Hepatocyte (in vitro differentiated cells): ENCODE data around the gene SOBP. TPM values are rescaled to one million over a fixed set of nuclear protein-coding genes. Genes with fewer than 3 reads are reported as not detected.

Source experiments
- DNase-seq: peaks from one replicate; pipeline ENCODE4 v3.0.0-alpha.2; 2016; ENCODE audit warnings: low spot score
- H2AFZ ChIP-seq: fragments of 200-600 bp; sonication (generic); 2 replicates; pipeline ENCODE4 v1.6.0; 2016; ENCODE audit warnings: antibody characterized with exemption, mild to moderate bottlenecking
- H3K27ac ChIP-seq: fragments of 200-600 bp; sonication (generic); 2 replicates; pipeline ENCODE4 v1.5.1; 2016; ENCODE audit warnings: mild to moderate bottlenecking
- H3K27me3 ChIP-seq: fragments of 200-600 bp; sonication (generic); 2 replicates; pipeline ENCODE4 v1.6.1; 2016
- H3K36me3 ChIP-seq: fragments of 200-600 bp; sonication (generic); replicated peaks from 2 replicates; pipeline ENCODE4 v1.5.1; 2016; ENCODE audit warnings: low read depth; ENCODE audit not compliant: insufficient read depth
- H3K4me1 ChIP-seq: fragments of 200-600 bp; sonication (generic); 2 replicates; pipeline ENCODE4 v1.5.1; 2016; ENCODE audit warnings: mild to moderate bottlenecking, moderate library complexity; ENCODE audit not compliant: insufficient read depth
- H3K4me2 ChIP-seq: fragments of 200-600 bp; sonication (generic); 2 replicates; pipeline ENCODE4 v1.6.0; 2016
- H3K4me3 ChIP-seq: fragments of 200-600 bp; sonication (generic); 2 replicates; pipeline ENCODE4 v1.5.1; 2016; ENCODE audit warnings: mild to moderate bottlenecking
- H3K79me2 ChIP-seq: fragments of 200-600 bp; sonication (generic); 2 replicates; pipeline ENCODE4 v1.6.0; 2017; ENCODE audit warnings: mild to moderate bottlenecking
- H3K9me2 ChIP-seq: fragments of 200-600 bp; sonication (generic); replicated peaks from 2 replicates; pipeline ENCODE4 v1.6.0; 2017; ENCODE audit warnings: mild to moderate bottlenecking; ENCODE audit not compliant: insufficient read depth
- H3K9me3 ChIP-seq: fragments of 200-600 bp; sonication (generic); 2 replicates; pipeline ENCODE4 v1.5.1; 2016; ENCODE audit warnings: low read depth, mild to moderate bottlenecking
- H4K20me1 ChIP-seq: fragments of 200-600 bp; sonication (generic); 2 replicates; pipeline ENCODE4 v1.6.0; 2016; ENCODE audit warnings: mild to moderate bottlenecking; ENCODE audit not compliant: insufficient read depth, poor library complexity, severe bottlenecking
- EZH2 ChIP-seq: fragments of 200-600 bp; sonication (generic); IDR thresholded peaks from 2 replicates; pipeline ENCODE4 v1.6.1; 2016; ENCODE audit warnings: antibody characterized with exemption, mild to moderate bottlenecking, borderline replicate concordance
- EZH2phosphoT487 ChIP-seq: fragments of 200-600 bp; sonication (generic); IDR thresholded peaks from one replicate; pipeline ENCODE4 v1.6.1; 2018; ENCODE audit warnings: antibody characterized with exemption, mild to moderate bottlenecking, low read depth, moderate library complexity; ENCODE audit not compliant: unreplicated experiment, severe bottlenecking
- WGBS: methylation state at CpG from one replicate; pipeline ENCODE4 v1.1.6; 2016; ENCODE audit warnings: low lambda C conversion rate; ENCODE audit errors: missing lambda C conversion rate; 5-methylcytosine and 5-hydroxymethylcytosine counted together
- polyA plus RNA-seq: library from polyadenylated mRNA; unstranded; fragments of >200 nt; fragmentation: Nextera tagmentation; extraction: Ambion mirVana; gene quantifications from 2 replicates; pipeline ENCODE4 v1.2.1, GENCODE V29; 2016
- total RNA-seq: library from RNA; depleted of rRNA; stranded (reverse); fragments of >200 nt; gene quantifications from 2 replicates; pipeline ENCODE4 v1.2.3, GENCODE V29; 2014
- TF ChIP-seq, protein P1 (sequence below): fragments of 200-600 bp; sonication (generic); IDR thresholded peaks from 2 replicates; pipeline ENCODE4 v1.5.1; 2016; ENCODE audit warnings: antibody characterized with exemption, mild to moderate bottlenecking; ENCODE audit not compliant: poor library complexity

The SOBP gene
- total and polyA plus RNA-seq, 2 experiments from 2014 or later = 2.1 to 2.2 TPM

DNA sequence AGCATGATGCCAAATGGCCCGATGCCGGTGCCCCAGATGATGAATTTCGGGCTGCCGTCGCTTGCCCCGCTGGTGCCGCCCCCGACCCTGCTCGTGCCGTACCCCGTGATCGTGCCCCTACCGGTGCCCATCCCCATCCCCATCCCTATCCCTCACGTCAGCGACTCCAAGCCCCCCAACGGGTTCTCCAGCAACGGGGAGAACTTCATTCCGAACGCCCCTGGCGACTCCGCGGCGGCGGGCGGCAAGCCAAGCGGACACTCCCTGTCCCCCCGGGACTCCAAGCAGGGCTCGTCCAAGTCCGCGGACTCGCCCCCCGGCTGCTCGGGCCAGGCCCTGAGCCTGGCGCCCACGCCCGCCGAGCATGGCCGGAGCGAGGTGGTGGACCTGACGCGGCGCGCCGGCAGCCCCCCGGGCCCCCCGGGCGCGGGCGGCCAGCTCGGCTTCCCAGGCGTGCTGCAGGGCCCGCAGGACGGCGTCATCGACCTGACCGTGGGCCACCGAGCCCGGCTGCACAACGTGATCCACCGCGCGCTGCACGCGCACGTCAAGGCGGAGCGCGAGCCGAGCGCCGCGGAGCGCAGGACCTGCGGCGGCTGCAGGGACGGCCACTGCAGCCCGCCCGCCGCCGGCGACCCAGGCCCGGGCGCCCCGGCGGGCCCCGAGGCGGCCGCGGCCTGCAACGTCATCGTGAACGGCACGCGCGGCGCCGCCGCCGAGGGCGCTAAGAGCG lies 144.6 kb downstream of the SOBP start:
- H3K9me2 ChIP-seq = no peaks in the 10 kb centered on the region
- no peaks in the 10 kb centered on the region for H3K79me2 ChIP-seq
- DNase-seq = peak; percentile 22
- 33% methylated on average over 76 of the region's 101 CpGs for WGBS
- no peaks in the 10 kb centered on the region for H3K4me1 ChIP-seq
- no peaks in the 10 kb centered on the region for H4K20me1 ChIP-seq
- no peak overlapping the region for H3K27ac ChIP-seq
- TF ChIP-seq, protein P1, sequence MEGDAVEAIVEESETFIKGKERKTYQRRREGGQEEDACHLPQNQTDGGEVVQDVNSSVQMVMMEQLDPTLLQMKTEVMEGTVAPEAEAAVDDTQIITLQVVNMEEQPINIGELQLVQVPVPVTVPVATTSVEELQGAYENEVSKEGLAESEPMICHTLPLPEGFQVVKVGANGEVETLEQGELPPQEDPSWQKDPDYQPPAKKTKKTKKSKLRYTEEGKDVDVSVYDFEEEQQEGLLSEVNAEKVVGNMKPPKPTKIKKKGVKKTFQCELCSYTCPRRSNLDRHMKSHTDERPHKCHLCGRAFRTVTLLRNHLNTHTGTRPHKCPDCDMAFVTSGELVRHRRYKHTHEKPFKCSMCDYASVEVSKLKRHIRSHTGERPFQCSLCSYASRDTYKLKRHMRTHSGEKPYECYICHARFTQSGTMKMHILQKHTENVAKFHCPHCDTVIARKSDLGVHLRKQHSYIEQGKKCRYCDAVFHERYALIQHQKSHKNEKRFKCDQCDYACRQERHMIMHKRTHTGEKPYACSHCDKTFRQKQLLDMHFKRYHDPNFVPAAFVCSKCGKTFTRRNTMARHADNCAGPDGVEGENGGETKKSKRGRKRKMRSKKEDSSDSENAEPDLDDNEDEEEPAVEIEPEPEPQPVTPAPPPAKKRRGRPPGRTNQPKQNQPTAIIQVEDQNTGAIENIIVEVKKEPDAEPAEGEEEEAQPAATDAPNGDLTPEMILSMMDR = no peak
- TF ChIP-seq EZH2phosphoT487 = no peak
- TF ChIP-seq EZH2 = peak; percentile 38
- H3K4me3 ChIP-seq = no peak overlapping the region
- peaks cover 6% of the 10 kb centered on the region for H3K27me3 ChIP-seq
- no peak overlapping the region for H2AFZ ChIP-seq
- H3K4me2 ChIP-seq = peak overlapping the region; percentile 69
- H3K9me3 ChIP-seq = no peaks in the 10 kb centered on the region
- H3K36me3 ChIP-seq = no peaks in the 10 kb centered on the region

DNA sequence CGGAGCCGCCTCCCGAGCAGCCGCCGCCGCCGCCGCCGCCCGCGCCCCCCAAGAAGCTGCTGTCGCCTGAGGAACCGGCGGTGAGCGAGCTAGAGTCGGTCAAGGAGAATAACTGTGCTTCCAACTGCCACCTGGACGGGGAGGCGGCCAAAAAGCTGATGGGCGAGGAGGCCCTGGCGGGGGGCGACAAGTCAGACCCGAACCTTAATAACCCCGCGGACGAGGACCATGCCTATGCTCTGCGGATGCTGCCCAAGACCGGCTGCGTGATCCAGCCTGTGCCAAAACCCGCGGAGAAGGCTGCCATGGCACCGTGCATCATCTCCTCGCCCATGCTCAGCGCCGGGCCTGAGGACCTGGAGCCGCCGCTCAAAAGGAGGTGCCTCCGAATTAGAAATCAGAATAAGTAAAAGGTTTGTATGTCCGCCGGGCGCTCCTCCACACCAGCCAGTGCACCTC lies 145.2 kb downstream of the SOBP start:
- WGBS = 59% methylated on average over 40 of the region's 40 CpGs
- H3K36me3 ChIP-seq = no peaks in the 10 kb centered on the region
- H4K20me1 ChIP-seq = no peaks in the 10 kb centered on the region
- TF ChIP-seq, protein P1 = no peak
- no peak for TF ChIP-seq EZH2
- no peak for TF ChIP-seq EZH2phosphoT487
- H2AFZ ChIP-seq = no peak overlapping the region
- no peaks in the 10 kb centered on the region for H3K4me1 ChIP-seq
- H3K27me3 ChIP-seq = peaks cover 6% of the 10 kb centered on the region
- DNase-seq = no peak
- no peak overlapping the region for H3K27ac ChIP-seq
- H3K9me3 ChIP-seq = no peaks in the 10 kb centered on the region
- H3K4me2 ChIP-seq = peak overlapping the region; percentile 67
- no peaks in the 10 kb centered on the region for H3K9me2 ChIP-seq
- H3K79me2 ChIP-seq = no peaks in the 10 kb centered on the region
- H3K4me3 ChIP-seq = no peak overlapping the region

DNA sequence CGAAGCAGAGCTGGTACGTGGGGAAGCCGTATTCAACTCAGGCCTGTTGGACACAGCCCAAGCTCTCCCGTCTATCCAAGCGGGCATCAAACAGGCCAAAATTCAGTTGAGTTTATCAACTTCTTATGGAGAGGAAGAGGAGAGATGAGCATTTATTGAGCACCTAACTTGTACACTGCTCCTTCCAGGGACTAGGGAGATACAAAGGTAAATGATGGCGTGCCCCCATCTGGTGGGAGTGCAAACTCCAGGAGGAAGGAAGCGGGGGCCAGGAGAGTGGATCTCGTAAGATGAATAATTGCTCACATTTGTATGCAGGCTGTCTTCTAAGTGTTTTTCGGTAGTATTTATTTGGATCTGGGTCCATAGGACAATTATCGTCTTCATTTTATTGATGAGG lies 146.6 kb downstream of the SOBP start:
- H3K9me3 ChIP-seq = no peaks in the 10 kb centered on the region
- WGBS = 95% methylated on average over 10 of the region's 10 CpGs
- H3K27me3 ChIP-seq = peaks cover 6% of the 10 kb centered on the region
- H3K27ac ChIP-seq = no peak overlapping the region
- no peaks in the 10 kb centered on the region for H3K36me3 ChIP-seq
- H3K4me1 ChIP-seq = no peaks in the 10 kb centered on the region
- TF ChIP-seq EZH2 = no peak
- TF ChIP-seq, protein P1 = no peak
- TF ChIP-seq EZH2phosphoT487 = no peak
- DNase-seq = no peak
- H3K9me2 ChIP-seq = no peaks in the 10 kb centered on the region
- H3K79me2 ChIP-seq = no peaks in the 10 kb centered on the region
- no peak overlapping the region for H3K4me3 ChIP-seq
- no peak overlapping the region for H2AFZ ChIP-seq
- H3K4me2 ChIP-seq = no peak overlapping the region
- no peaks in the 10 kb centered on the region for H4K20me1 ChIP-seq
